ENCODE data around the gene LUC7L.
"Not testable (repeated sequence)": the region's sequence is repeated elsewhere in the genome, so short reads cannot be mapped to it uniquely, and the experiment has no call there.

The LUC7L gene

GRCh38 chr16:164134-164823, 65.0 kb downstream of the LUC7L start:
- DNase-seq: not testable (repeated sequence)

DNA sequence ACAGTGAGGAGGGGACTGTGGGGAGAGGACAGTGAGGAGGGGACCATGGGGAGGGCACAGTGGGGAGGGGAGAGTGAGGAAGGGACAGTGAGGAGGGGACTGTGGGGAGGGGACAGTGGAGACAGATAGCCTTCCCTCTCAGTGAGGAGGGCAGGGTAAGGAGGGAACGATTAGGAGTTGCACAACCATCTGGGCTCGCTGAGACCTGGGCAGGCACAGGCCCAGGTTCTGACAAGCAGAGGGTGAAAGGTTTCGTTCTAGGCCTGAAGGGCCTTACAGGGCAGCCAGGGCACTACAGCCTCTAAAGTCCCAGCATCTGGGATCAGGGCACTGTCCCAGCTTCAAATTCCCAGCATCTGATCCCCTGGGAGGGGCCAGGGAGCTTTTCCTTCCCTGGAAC, 65.6 kb downstream of the LUC7L start:
- not testable (repeated sequence) for DNase-seq

- DNase-seq: not testable (repeated sequence)
Observed at GRCh38 chr16:163139-163538, 66.1 kb downstream of the LUC7L start.

DNA sequence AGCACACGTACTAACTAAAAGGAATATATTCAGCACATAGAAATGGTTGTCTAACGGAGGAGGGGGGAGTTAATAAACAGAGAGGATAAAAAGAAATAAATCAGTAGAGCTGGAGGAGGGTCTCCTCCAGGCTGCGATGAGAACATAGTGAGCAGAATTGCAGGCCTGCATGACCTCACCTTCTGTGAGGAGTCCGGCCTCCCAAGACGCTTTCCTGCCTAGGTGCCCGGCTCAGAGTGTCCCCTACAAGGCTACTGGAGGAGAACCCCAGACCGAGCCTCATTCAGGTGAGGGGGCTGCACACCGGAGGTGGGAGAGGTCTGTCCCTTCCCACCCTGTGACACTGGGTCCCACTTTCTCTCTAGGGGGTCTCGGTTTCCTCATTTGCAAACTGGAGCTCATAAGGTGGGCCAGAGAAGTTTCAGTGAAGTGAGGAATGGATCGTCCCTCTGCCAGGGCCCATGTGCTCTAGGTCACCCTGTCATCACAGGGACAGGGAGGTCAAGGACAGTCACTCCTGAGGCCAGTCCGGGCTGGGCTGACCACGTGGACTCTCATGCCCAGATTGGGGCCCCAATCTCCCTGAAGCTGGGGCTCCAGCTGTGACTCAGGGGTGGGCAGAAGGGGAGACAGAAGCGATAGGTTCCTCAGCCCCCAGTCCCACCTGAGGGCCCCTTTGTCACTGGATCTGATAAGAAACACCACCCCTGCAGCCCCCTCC, 66.8 kb downstream of the LUC7L start:
- no peak for DNase-seq

- no peak for DNase-seq
Observed at GRCh38 chr16:160691-161190, 68.5 kb downstream of the LUC7L start.

GRCh38 chr16:160242-160641, 69.0 kb downstream of the LUC7L start:
- DNase-seq: not testable (repeated sequence)

DNA sequence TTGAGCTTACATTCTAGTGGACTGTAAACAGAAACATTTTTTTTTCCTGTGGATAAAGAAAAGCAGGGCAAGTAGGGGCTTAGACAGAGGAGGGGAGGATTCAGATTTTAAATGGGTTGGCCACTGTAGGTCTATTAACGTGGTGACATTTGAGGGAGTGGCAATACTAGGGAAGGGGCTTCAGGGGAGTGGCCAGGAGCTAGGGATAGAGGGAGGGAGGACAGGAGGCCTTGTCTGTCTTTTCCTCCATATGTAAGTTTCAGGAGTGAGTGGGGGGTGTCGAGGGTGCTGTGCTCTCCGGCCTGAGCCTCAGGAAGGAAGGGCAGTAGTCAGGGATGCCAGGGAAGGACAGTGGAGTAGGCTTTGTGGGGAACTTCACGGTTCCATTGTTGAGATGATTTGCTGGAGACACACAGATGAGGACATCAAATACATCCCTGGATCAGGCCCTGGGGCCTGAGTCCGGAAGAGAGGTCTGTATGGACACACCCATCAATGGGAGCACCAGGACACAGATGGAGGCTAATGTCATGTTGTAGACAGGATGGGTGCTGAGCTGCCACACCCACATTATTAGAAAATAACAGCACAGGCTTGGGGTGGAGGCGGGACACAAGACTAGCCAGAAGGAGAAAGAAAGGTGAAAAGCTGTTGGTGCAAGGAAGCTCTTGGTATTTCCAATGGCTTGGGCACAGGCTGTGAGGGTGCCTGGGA, 70.0 kb downstream of the LUC7L start:
- DNase-seq: no peak

- no peak for DNase-seq
Observed at GRCh38 chr16:155031-155398, 74.2 kb downstream of the LUC7L start.

GRCh38 chr16:154217-155030, 74.8 kb downstream of the LUC7L start:
- no peak for DNase-seq

DNA sequence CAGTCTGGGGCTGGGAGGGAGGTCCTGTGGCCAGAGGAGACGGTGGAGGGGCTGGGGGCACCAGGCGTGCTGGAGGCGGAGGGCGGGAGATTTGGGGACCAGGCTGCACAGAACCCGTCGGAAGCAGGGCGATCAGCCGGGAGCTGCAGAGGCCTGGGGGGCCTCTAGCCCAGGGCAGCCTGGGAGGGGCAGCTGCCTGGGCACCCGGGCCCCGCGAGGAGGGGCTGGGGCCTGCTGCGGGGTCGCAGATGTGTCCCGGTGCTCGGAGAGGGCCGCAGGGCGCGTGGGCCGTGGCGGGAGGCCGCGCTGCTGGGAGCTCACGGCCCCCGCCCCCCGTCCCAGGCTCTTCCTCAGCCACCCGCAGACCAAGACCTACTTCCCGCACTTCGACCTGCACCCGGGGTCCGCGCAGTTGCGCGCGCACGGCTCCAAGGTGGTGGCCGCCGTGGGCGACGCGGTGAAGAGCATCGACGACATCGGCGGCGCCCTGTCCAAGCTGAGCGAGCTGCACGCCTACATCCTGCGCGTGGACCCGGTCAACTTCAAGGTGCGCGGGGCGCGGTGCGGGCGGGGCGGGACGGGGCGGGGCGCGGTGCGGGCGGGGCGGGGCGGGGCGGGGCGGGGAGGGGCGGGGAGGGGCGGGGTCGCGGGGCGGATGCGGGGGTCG, 75.6 kb downstream of the LUC7L start:
- not testable (repeated sequence) for DNase-seq

- not testable (repeated sequence) for DNase-seq
Observed at GRCh38 chr16:153129-153521, 76.1 kb downstream of the LUC7L start.

- no peak for DNase-seq
Observed at GRCh38 chr16:152141-153128, 76.8 kb downstream of the LUC7L start, which contains the start of gene HBZ. Gene HBZ, plus strand, starts transcription at chr16:152644. Its CDS starts 266 bp downstream, at chr16:152910.

DNA sequence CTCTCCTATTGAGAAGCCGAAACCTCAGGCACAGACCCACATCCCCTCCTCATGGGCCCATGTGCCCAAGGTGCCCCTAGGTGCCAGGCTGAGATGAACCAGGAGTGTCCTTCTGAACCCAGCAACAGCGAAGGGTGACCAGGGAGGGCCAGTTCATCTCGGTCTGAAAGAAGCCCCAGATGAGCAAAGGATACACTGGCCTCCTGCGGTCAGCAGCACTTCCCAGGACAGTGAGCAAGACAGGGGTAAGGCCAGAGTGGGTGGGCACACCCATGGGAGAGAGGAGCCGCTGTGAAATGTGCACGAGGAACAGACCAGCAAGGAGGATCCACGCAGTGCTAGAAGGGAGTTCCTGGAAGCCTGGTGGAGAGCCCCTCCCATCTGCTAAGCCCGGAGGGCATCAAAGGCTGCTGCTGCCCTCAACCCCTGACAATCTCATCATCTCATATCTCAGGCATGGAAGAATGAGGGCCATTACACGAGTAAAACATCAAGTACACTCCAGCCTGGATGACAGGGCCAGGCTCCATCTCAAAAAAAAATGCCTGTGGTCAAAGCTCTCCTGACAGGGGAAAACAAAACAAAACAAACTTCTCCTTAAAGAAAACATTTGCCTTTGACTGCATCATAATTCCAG, 80.1 kb downstream of the LUC7L start:
- DNase-seq: no peak

GRCh38 chr16:146646-147045, 82.6 kb downstream of the LUC7L start:
- no peak for DNase-seq

DNA sequence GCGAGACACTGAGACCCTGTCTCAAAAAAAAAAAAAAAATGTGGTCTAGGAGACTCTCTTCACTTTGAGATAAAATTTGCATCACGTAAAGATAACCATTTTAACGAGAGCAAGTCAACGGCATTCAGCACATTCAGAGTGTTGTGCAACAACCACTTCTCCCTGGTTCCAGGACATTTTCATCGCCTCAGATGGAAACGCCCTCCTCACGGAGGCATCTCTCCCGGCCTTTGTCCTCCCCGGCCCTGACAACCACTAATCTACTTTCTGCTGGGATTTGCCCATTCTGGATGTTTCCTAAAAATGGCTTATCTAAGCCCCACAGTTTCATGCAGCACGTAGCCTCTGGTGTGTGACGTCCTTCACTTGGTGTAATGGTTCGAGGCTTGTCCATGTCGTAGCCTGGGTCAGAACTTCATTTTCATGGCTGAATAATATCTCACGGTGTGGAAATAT, 84.4 kb downstream of the LUC7L start:
- DNase-seq: no peak

GRCh38 chr16:143456-143855, 85.8 kb downstream of the LUC7L start:
- DNase-seq: no peak

- no peak for DNase-seq
Observed at GRCh38 chr16:143047-143446, 86.2 kb downstream of the LUC7L start.

- no peak for DNase-seq
Observed at GRCh38 chr16:142405-142967, 86.8 kb downstream of the LUC7L start.

DNA sequence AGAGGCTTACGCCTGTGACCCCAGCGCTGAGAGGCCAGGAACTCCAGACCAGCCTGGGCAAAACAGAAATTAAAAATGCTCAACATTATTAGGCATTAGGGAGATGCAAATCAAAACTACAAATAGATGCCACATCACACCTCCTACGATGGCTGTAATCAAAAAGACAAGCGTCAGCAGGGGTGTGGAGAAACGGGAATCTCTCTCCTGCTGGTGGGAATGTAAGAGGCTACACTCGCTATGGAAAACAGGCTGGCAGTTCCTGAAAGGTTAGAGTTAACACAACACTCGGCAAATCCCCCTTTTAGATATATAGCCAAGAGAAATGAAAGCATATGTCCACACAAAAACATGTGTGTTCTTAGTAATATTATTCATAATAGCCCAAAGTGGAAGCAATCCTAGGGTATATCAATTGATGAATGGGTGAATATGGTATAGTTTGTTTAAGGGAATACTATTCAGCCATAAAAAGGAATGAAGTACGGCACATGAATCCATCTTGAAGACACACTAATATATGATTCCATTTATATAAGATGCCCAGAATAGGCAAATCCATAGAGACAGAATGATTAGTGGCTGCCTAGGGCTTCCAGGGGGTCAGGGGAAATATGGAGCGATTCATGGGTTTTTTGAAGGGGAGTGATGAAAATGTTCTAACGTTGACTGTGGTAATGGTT, 88.9 kb downstream of the LUC7L start:
- no peak for DNase-seq
